ENCODE results near the gene MED13.

- TF ChIP-seq CTCF (IDR thresholded peaks at IDR 0.05) (no peak), POLR2A (IDR thresholded peaks at IDR 0.05) (no peak)
Observed at GRCh38 chr17:62004388-62004787, 60.7 kb downstream of the MED13 start.

Data from uterus (tissue), 2 donors.